Measurements from ENCODE around the gene CTNNBL1. TPM values are rescaled to one million over a fixed set of nuclear protein-coding genes. Genes with fewer than 3 reads are reported as not detected.

Gene CTNNBL1
- 117 TPM for polyA plus RNA-seq (2013, experiment 1 of 2)
- 118 TPM for polyA plus RNA-seq (2013, experiment 2 of 2)

GRCh38 chr20:37693635-37694626, at the start of gene CTNNBL1:
TSS of gene CTNNBL1 (plus strand) at chr20:37694030. CDS start at chr20:37694123, 93 bp downstream.
- H2BK5ac ChIP-seq (ENCODE audit: low read length), result no peak within 1 kb of the TSS
- no peaks in the 10 kb centered on the region for H3K27me3 ChIP-seq (ENCODE audit: insufficient read depth, low read length, poor library complexity)
- H3K4me1 ChIP-seq (ENCODE audit: control insufficient read depth, low read depth, low read length), result peaks cover 3% of the 10 kb centered on the region
- H2BK15ac ChIP-seq (replicated peaks; ENCODE audit: low read depth), result no peak within 1 kb of the TSS
- no peak within 1 kb of the TSS for H4K8ac ChIP-seq (ENCODE audit: low read depth, low read length)
- H2BK120ac ChIP-seq (ENCODE audit: low read depth, low read length), result no peak within 1 kb of the TSS
- no peak within 1 kb of the TSS for H3K18ac ChIP-seq (ENCODE audit: low read length)
- H3K79me2 ChIP-seq (ENCODE audit: control insufficient read depth, insufficient read depth, low read length), result peaks cover 11% of the 10 kb centered on the region
- peaks cover 15% of the 10 kb centered on the region for H3K79me1 ChIP-seq (ENCODE audit: low read length)
- H3K27ac ChIP-seq (ENCODE audit: low read depth, low read length), result no peak within 1 kb of the TSS
- no peak within 1 kb of the TSS for H4K5ac ChIP-seq (ENCODE audit: low read length)
- WGBS (ENCODE audit: extremely low coverage, insufficient coverage, low lambda C conversion rate), result no CpG with 5 or more reads among the region's 54 CpGs
- peak within 1 kb of the TSS; percentile 96 for H3K56ac ChIP-seq (ENCODE audit: low read length)
- no peak within 1 kb of the TSS for H3K23ac ChIP-seq (ENCODE audit: low read length)
- H3K4me3 ChIP-seq (ENCODE audit: low read length), result peak within 1 kb of the TSS; percentile 90
- H2AK5ac ChIP-seq (ENCODE audit: low read length), result no peak within 1 kb of the TSS
- peak; percentile 99 for DNase-seq
- peak within 1 kb of the TSS; percentile 90 for H3K9ac ChIP-seq (ENCODE audit: low read length)
- H3K36me3 ChIP-seq (ENCODE audit: control insufficient read depth, insufficient read depth, low read length), result no peaks in the 10 kb centered on the region
- peak within 1 kb of the TSS; percentile 67 for H3K4me2 ChIP-seq (ENCODE audit: low read length)
- peak within 1 kb of the TSS; percentile 11 for H3K4ac ChIP-seq (ENCODE audit: low read depth, low read length)

- Histone ChIP-seq H3K4me3 (ENCODE audit: low read length) (no peak overlapping the region), H3K9ac (ENCODE audit: low read length) (no peak overlapping the region), H3K27me3 (ENCODE audit: insufficient read depth, low read length, poor library complexity) (no peaks in the 10 kb centered on the region), H2AK5ac (ENCODE audit: low read length) (no peak overlapping the region), H3K27ac (ENCODE audit: low read depth, low read length) (no peak overlapping the region), H3K79me2 (ENCODE audit: control insufficient read depth, insufficient read depth, low read length) (no peaks in the 10 kb centered on the region), H3K36me3 (ENCODE audit: control insufficient read depth, insufficient read depth, low read length) (no peaks in the 10 kb centered on the region), H3K79me1 (ENCODE audit: low read length) (no peaks in the 10 kb centered on the region), H3K4ac (ENCODE audit: low read depth, low read length) (no peak overlapping the region), H3K18ac (ENCODE audit: low read length) (no peak overlapping the region), H2BK5ac (ENCODE audit: low read length) (no peak overlapping the region), H2BK15ac (replicated peaks; ENCODE audit: low read depth) (no peak overlapping the region), H3K23ac (ENCODE audit: low read length) (no peak overlapping the region), H2BK120ac (ENCODE audit: low read depth, low read length) (no peak overlapping the region), H3K56ac (ENCODE audit: low read length) (no peak overlapping the region), H4K8ac (ENCODE audit: low read depth, low read length) (no peak overlapping the region), H3K4me1 (ENCODE audit: control insufficient read depth, low read depth, low read length) (no peaks in the 10 kb centered on the region), H4K5ac (ENCODE audit: low read length) (no peak overlapping the region), H3K4me2 (ENCODE audit: low read length) (no peak overlapping the region)
- DNase-seq, result no peak
- WGBS (ENCODE audit: extremely low coverage, insufficient coverage, low lambda C conversion rate), result no CpG with 5 or more reads among the region's 1 CpG
Observed at GRCh38 chr20:37644605-37645004, 49.2 kb upstream of the CTNNBL1 start.

- Histone ChIP-seq H3K56ac (ENCODE audit: low read length) (no peak overlapping the region), H2AK5ac (ENCODE audit: low read length) (no peak overlapping the region), H3K23ac (ENCODE audit: low read length) (no peak overlapping the region), H3K4ac (ENCODE audit: low read depth, low read length) (no peak overlapping the region), H3K36me3 (ENCODE audit: control insufficient read depth, insufficient read depth, low read length) (no peaks in the 10 kb centered on the region), H2BK120ac (ENCODE audit: low read depth, low read length) (no peak overlapping the region), H3K27me3 (ENCODE audit: insufficient read depth, low read length, poor library complexity) (no peaks in the 10 kb centered on the region), H2BK5ac (ENCODE audit: low read length) (no peak overlapping the region), H3K9ac (ENCODE audit: low read length) (no peak overlapping the region), H3K4me2 (ENCODE audit: low read length) (no peak overlapping the region), H3K18ac (ENCODE audit: low read length) (no peak overlapping the region), H4K5ac (ENCODE audit: low read length) (no peak overlapping the region), H3K79me2 (ENCODE audit: control insufficient read depth, insufficient read depth, low read length) (no peaks in the 10 kb centered on the region), H3K4me3 (ENCODE audit: low read length) (no peak overlapping the region), H3K79me1 (ENCODE audit: low read length) (no peaks in the 10 kb centered on the region), H3K27ac (ENCODE audit: low read depth, low read length) (no peak overlapping the region), H2BK15ac (replicated peaks; ENCODE audit: low read depth) (no peak overlapping the region), H4K8ac (ENCODE audit: low read depth, low read length) (no peak overlapping the region), H3K4me1 (ENCODE audit: control insufficient read depth, low read depth, low read length) (no peaks in the 10 kb centered on the region)
- WGBS (ENCODE audit: extremely low coverage, insufficient coverage, low lambda C conversion rate), result no CpG with 5 or more reads among the region's 3 CpGs
- DNase-seq, result no peak
Observed at GRCh38 chr20:37647946-37648345, 45.9 kb upstream of the CTNNBL1 start.

- no peak overlapping the region for H2BK120ac ChIP-seq (ENCODE audit: low read depth, low read length)
- DNase-seq, result no peak
- no peak overlapping the region for H2BK15ac ChIP-seq (replicated peaks; ENCODE audit: low read depth)
- no peak overlapping the region for H2BK5ac ChIP-seq (ENCODE audit: low read length)
- H4K5ac ChIP-seq (ENCODE audit: low read length), result no peak overlapping the region
- no CpG with 5 or more reads among the region's 2 CpGs for WGBS (ENCODE audit: extremely low coverage, insufficient coverage, low lambda C conversion rate)
- no peaks in the 10 kb centered on the region for H3K4me1 ChIP-seq (ENCODE audit: control insufficient read depth, low read depth, low read length)
- H4K8ac ChIP-seq (ENCODE audit: low read depth, low read length), result no peak overlapping the region
- H3K4ac ChIP-seq (ENCODE audit: low read depth, low read length), result no peak overlapping the region
- H3K36me3 ChIP-seq (ENCODE audit: control insufficient read depth, insufficient read depth, low read length), result no peaks in the 10 kb centered on the region
- no peak overlapping the region for H2AK5ac ChIP-seq (ENCODE audit: low read length)
- no peaks in the 10 kb centered on the region for H3K27me3 ChIP-seq (ENCODE audit: insufficient read depth, low read length, poor library complexity)
- no peak overlapping the region for H3K27ac ChIP-seq (ENCODE audit: low read depth, low read length)
- H3K9ac ChIP-seq (ENCODE audit: low read length), result no peak overlapping the region
- no peak overlapping the region for H3K56ac ChIP-seq (ENCODE audit: low read length)
- no peaks in the 10 kb centered on the region for H3K79me2 ChIP-seq (ENCODE audit: control insufficient read depth, insufficient read depth, low read length)
- no peak overlapping the region for H3K23ac ChIP-seq (ENCODE audit: low read length)
- no peak overlapping the region for H3K4me2 ChIP-seq (ENCODE audit: low read length)
- H3K79me1 ChIP-seq (ENCODE audit: low read length), result no peaks in the 10 kb centered on the region
- no peak overlapping the region for H3K4me3 ChIP-seq (ENCODE audit: low read length)
- H3K18ac ChIP-seq (ENCODE audit: low read length), result no peak overlapping the region
Observed at GRCh38 chr20:37649017-37649416, 44.8 kb upstream of the CTNNBL1 start.

- Histone ChIP-seq H3K9ac (ENCODE audit: low read length) (no peak overlapping the region), H3K27ac (ENCODE audit: low read depth, low read length) (no peak overlapping the region), H3K4me2 (ENCODE audit: low read length) (no peak overlapping the region), H3K79me2 (ENCODE audit: control insufficient read depth, insufficient read depth, low read length) (no peaks in the 10 kb centered on the region), H4K8ac (ENCODE audit: low read depth, low read length) (no peak overlapping the region), H2BK120ac (ENCODE audit: low read depth, low read length) (no peak overlapping the region), H3K18ac (ENCODE audit: low read length) (no peak overlapping the region), H3K36me3 (ENCODE audit: control insufficient read depth, insufficient read depth, low read length) (no peaks in the 10 kb centered on the region), H3K4me1 (ENCODE audit: control insufficient read depth, low read depth, low read length) (no peaks in the 10 kb centered on the region), H3K56ac (ENCODE audit: low read length) (no peak overlapping the region), H3K4me3 (ENCODE audit: low read length) (no peak overlapping the region), H2AK5ac (ENCODE audit: low read length) (no peak overlapping the region), H4K5ac (ENCODE audit: low read length) (no peak overlapping the region), H3K4ac (ENCODE audit: low read depth, low read length) (no peak overlapping the region), H2BK15ac (replicated peaks; ENCODE audit: low read depth) (no peak overlapping the region), H3K27me3 (ENCODE audit: insufficient read depth, low read length, poor library complexity) (no peaks in the 10 kb centered on the region), H3K79me1 (ENCODE audit: low read length) (no peaks in the 10 kb centered on the region), H2BK5ac (ENCODE audit: low read length) (no peak overlapping the region), H3K23ac (ENCODE audit: low read length) (no peak overlapping the region)
- no CpG with 5 or more reads among the region's 9 CpGs for WGBS (ENCODE audit: extremely low coverage, insufficient coverage, low lambda C conversion rate)
- DNase-seq, result no peak
Observed at GRCh38 chr20:37649676-37650370, 44.0 kb upstream of the CTNNBL1 start.
